Dermis microvascular lymphatic vessel endothelial cell (primary cell): Measurements from ENCODE around the gene MET. TPM values are rescaled to one million over a fixed set of nuclear protein-coding genes. Genes with fewer than 3 reads are reported as not detected.
"Not testable (repeated sequence)": the region's sequence is repeated elsewhere in the genome, so short reads cannot be mapped to it uniquely, and the experiment has no call there.

Experiments used
- DNase-seq, 2 donors: peaks; one replicate each; pipeline versions ENCODE4 v3.0.0 to v3.0.0-alpha.2; 2010; ENCODE audit warnings: low read depth in 2 of 2
- total RNA-seq: library from RNA; depleted of rRNA; stranded (reverse); fragments of >200 nt; gene quantifications from 2 replicates; pipeline ENCODE4 v1.2.1, GENCODE V29; 2014

MET gene
- total RNA-seq, 1 donor from 2014 or later, result 43.0 TPM

- no peak for DNase-seq
Observed at GRCh38 chr7:116726713-116727431, 54.9 kb downstream of the MET start.

GRCh38 chr7:116727432-116728009 lies 55.5 kb downstream of the MET start:
- no peak for DNase-seq

- DNase-seq, result no peak
Observed at GRCh38 chr7:116728413-116728812, 56.4 kb downstream of the MET start.

GRCh38 chr7:116730097-116731022 lies 58.4 kb downstream of the MET start:
- DNase-seq, result no peak

GRCh38 chr7:116731023-116731395 lies 59.0 kb downstream of the MET start:
- no peak for DNase-seq

- DNase-seq, result no peak
Observed at GRCh38 chr7:116731445-116732335, 59.7 kb downstream of the MET start.

- DNase-seq, result no peak
Observed at GRCh38 chr7:116732788-116733694, 61.0 kb downstream of the MET start.

- peak in 1 of 2 donors; percentile 33 for DNase-seq
Observed at GRCh38 chr7:116733924-116734580, 62.1 kb downstream of the MET start.

- DNase-seq, result no peak
Observed at GRCh38 chr7:116734710-116735109, 62.7 kb downstream of the MET start.

GRCh38 chr7:116736927-116737715 lies 65.1 kb downstream of the MET start:
- peak in 1 of 2 donors; percentile 92 for DNase-seq

- DNase-seq, result no peak
Observed at GRCh38 chr7:116738378-116738777, 66.4 kb downstream of the MET start.

- no peak for DNase-seq
Observed at GRCh38 chr7:116739307-116739706, 67.3 kb downstream of the MET start.

GRCh38 chr7:116740231-116740630 lies 68.2 kb downstream of the MET start:
- DNase-seq, result no peak

GRCh38 chr7:116740755-116741462 lies 68.9 kb downstream of the MET start:
- no peak for DNase-seq

- DNase-seq, result no peak
Observed at GRCh38 chr7:116741625-116742316, 69.8 kb downstream of the MET start.

GRCh38 chr7:116742641-116743040 lies 70.6 kb downstream of the MET start:
- DNase-seq, result no peak

GRCh38 chr7:116743835-116744234 lies 71.8 kb downstream of the MET start:
- DNase-seq, result not testable (repeated sequence)

- DNase-seq, result not testable (repeated sequence)
Observed at GRCh38 chr7:116746388-116746787, 74.4 kb downstream of the MET start.
